ENCODE results near the gene BTN2A1. TPM values are rescaled to one million over a fixed set of nuclear protein-coding genes. Genes with fewer than 3 reads are reported as not detected.

The BTN2A1 gene
- total and polyA plus RNA-seq, 10 of the 15 experiments (the other 5 are each of a cell fraction or from before 2014, with no cell fraction given) = 8.2 to 28.0 (median 15.8) TPM

GRCh38 chr6:26412228-26412627, 45.5 kb upstream of the BTN2A1 start (continued):
- TF ChIP-seq ZNF384 (IDR thresholded peaks at IDR 0.05; ENCODE audit: borderline replicate concordance, low read depth, low read length) = no peak
- TF ChIP-seq, protein P1, sequence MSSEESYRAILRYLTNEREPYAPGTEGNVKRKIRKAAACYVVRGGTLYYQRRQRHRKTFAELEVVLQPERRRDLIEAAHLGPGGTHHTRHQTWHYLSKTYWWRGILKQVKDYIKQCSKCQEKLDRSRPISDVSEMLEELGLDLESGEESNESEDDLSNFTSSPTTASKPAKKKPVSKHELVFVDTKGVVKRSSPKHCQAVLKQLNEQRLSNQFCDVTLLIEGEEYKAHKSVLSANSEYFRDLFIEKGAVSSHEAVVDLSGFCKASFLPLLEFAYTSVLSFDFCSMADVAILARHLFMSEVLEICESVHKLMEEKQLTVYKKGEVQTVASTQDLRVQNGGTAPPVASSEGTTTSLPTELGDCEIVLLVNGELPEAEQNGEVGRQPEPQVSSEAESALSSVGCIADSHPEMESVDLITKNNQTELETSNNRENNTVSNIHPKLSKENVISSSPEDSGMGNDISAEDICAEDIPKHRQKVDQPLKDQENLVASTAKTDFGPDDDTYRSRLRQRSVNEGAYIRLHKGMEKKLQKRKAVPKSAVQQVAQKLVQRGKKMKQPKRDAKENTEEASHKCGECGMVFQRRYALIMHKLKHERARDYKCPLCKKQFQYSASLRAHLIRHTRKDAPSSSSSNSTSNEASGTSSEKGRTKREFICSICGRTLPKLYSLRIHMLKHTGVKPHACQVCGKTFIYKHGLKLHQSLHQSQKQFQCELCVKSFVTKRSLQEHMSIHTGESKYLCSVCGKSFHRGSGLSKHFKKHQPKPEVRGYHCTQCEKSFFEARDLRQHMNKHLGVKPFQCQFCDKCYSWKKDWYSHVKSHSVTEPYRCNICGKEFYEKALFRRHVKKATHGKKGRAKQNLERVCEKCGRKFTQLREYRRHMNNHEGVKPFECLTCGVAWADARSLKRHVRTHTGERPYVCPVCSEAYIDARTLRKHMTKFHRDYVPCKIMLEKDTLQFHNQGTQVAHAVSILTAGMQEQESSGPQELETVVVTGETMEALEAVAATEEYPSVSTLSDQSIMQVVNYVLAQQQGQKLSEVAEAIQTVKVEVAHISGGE (CRISPR knock-in tag; IDR thresholded peaks at IDR 0.05) = no peak
- TF ChIP-seq PBX3 (IDR thresholded peaks at IDR 0.05; ENCODE audit: insufficient replicate concordance, low read depth, low read length) = no peak

DNA sequence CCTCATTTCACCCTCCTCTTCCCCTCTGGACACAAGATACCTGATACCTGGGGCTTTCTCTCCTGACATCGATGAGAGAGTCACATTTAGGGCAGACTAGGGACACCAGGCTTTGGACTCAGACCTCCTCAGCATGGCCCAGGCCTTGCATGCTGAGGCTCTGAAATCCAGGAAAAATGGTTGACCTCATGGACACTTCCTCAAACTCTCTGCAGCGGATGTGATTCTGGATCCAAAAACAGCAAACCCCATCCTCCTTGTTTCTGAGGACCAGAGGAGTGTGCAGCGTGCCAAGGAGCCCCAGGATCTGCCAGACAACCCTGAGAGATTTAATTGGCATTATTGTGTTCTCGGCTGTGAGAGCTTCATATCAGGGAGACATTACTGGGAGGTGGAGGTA, 44.8 kb upstream of the BTN2A1 start:
- H3K4me2 ChIP-seq (ENCODE audit: control insufficient read depth, insufficient read depth) = no peak overlapping the region
- ChIA-PET SMC1A (ENCODE audit: uncharacterized antibody, unreplicated experiment) (interaction anchor here (1.6 kb wide), 1 partner anchor 99 kb away, joined by 3 read pairs; no protein-coding TSS in a partner anchor), POLR2A (interaction anchor here (0.6 kb wide), 1 partner anchor 71 kb away, joined by 5 read pairs; no protein-coding TSS in a partner anchor), RAD21 (ENCODE audit: unreplicated experiment) (no interaction called here), CTCF (interaction anchor here (0.5 kb wide), 1 partner anchor 20 kb away, joined by 3 read pairs; no protein-coding TSS in a partner anchor)
- no peak for ATAC-seq
- H3K27me3 ChIP-seq (replicated peaks in 1 of 2; ENCODE audit: control insufficient read depth in 2 of 2, insufficient read depth in 2 of 2, low read length in 1 of 2) = no peaks in the 10 kb centered on the region
- no peak overlapping the region for H3K9ac ChIP-seq (ENCODE audit: control insufficient read depth, insufficient read depth, low read length)
- WGBS (ENCODE audit: insufficient coverage, insufficient replicate concordance, low lambda C conversion rate, missing lambda C conversion rate) = 91% methylated on average over 4 of the region's 4 CpGs
- peaks cover 10% of the 10 kb centered on the region; the same call in 2 of the 3 replicates for H3K9me3 ChIP-seq (replicated peaks; ENCODE audit: control insufficient read depth, insufficient read depth, low read length)
- no peaks in the 10 kb centered on the region for H4K20me1 ChIP-seq (ENCODE audit: control insufficient read depth, insufficient read depth)
- peaks cover 4% of the 10 kb centered on the region for H3K4me1 ChIP-seq (ENCODE audit: control insufficient read depth, insufficient read depth, low read length)
- no peak overlapping the region for H3K27ac ChIP-seq (ENCODE audit: control insufficient read depth, insufficient read depth)
- no peaks in the 10 kb centered on the region for H3K79me2 ChIP-seq (ENCODE audit: control insufficient read depth, insufficient read depth, low read length)
- TF ChIP-seq EP300 (IDR thresholded peaks at IDR 0.05; ENCODE audit: borderline replicate concordance in 1 of 2, control insufficient read depth in 1 of 2, low read depth in 2 of 2, low read length in 2 of 2) = no peak
- no TSS peak for BruUV-seq (replicated peaks)
- no peak overlapping the region for H3K4me3 ChIP-seq
- in situ Hi-C loops (cut with MboI) (no loop called here), intact Hi-C loops (cut with micrococcal nuclease; ENCODE audit: unreplicated experiment) (no loop called here)
- no peak for FAIRE-seq
- no peak for DNase-seq (ENCODE audit: low read depth, low spot score)
- peaks cover 0 to 10% of the 10 kb centered on the region in 2 experiments; a peak in 2 of 4 replicates for H3K36me3 ChIP-seq (ENCODE audit: control insufficient read depth in 2 of 2, insufficient read depth in 2 of 2, low read length in 1 of 2)
- H2AFZ ChIP-seq (ENCODE audit: control insufficient read depth, low read depth, low read length) = no peak overlapping the region

All from GM12878 (cell line).